HG02763 (cell line): ENCODE results near the gene TOLLIP.
A peak's percentile ranks its signal among the peaks of the same experiment; 100 is the strongest.
"Not testable (repeated sequence)": the region's sequence is repeated elsewhere in the genome, so short reads cannot be mapped to it uniquely, and the experiment has no call there.

Source experiments
- ATAC-seq: cut with Tn5 transposase; IDR thresholded peaks from one replicate; pipeline ENCODE4 v1.9.1; 2021; ENCODE audit warnings: mild to moderate bottlenecking, moderate library complexity; ENCODE audit not compliant: unreplicated experiment

Gene TOLLIP

DNA sequence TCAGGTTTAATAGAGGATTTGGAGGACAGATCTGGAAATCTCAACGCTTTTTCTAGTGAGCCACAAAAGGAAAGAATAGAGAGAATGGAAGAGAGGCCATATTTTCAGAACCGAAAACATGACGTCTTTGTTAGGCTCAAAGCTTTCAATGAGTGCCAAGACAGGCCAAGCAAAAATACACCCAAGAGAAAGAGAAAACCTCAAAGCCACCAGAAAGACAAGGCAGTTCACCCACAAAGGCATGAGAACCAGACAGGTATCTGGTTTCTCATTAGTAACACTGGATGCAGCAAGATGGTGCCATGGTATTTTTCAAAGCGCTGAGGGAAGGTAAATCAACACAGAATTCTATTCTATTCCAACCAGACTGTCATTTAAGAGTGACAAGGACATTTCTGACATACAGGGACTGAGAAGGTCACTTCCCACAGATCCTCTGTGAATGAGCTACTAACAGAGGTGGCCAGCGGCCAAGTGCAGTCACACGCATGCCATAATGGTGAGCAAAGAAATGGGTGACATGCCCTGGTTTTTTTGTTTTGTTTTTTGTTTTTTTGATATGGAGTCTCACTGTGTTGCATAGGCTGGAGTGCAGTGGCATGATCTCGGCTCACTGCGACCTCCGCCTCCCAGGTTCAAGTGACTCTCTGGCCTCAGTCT is 41.9 kb downstream of the TOLLIP start:
- ATAC-seq: no peak

DNA sequence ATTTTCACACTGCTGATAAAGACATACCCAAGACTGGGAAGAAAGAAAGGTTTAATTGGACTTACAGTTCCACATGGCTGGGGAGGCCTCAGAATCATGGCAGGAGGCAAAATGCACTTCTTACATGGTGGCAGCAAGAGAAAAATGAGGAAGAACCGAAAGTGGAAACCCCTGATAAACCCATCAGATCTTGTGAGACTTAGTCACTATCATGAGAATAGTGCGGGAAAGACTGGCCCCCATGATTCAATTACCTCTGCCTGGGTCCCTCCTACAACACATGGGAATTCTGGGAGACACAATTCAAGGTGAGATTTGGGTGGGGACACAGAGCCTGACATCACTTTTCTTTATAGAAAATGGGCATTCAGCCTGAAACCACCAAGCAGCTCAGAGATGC is 42.5 kb downstream of the TOLLIP start:
- not testable (repeated sequence) for ATAC-seq

DNA sequence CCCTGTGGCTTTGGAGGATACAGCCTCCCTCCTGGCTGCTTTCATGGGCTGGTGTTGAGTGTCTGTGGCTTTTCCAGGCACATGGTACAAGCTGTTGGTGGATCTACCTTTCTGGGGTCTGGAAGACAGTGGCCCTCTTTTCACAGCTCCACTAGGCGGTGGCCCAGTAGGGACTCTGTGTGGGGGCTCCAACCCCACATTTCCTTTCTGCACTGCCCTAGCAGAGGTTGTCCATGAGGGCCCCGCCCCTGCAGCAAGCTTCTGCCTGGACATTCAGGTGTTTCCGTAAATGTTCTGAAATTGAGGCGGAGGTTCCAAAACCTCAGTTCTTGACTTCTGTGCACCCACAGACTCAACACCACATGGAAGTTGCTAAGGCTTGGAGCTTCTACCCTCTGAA is 44.0 kb downstream of the TOLLIP start:
- not testable (repeated sequence) for ATAC-seq

DNA sequence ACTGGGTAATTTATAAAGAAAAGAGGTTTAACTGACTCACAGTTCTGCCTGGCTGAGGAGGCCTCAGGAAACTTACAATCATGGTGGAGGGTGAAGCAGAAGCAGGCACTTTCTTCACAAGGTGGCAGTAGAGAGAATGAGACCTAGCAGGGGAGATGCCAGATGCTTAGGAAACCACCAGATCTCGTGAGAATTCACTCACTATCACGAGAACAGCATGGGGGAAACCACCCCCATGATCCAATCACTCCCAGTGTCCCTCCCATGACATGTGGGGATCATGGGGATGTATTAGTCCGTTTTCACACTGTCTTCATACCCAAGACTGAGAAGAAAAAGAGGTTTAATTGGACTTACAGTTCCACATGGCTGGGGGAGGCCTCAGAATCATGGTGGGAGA is 45.0 kb downstream of the TOLLIP start:
- not testable (repeated sequence) for ATAC-seq

GRCh38 chr11:1263010-1263409 is 46.4 kb downstream of the TOLLIP start:
- no peak for ATAC-seq

DNA sequence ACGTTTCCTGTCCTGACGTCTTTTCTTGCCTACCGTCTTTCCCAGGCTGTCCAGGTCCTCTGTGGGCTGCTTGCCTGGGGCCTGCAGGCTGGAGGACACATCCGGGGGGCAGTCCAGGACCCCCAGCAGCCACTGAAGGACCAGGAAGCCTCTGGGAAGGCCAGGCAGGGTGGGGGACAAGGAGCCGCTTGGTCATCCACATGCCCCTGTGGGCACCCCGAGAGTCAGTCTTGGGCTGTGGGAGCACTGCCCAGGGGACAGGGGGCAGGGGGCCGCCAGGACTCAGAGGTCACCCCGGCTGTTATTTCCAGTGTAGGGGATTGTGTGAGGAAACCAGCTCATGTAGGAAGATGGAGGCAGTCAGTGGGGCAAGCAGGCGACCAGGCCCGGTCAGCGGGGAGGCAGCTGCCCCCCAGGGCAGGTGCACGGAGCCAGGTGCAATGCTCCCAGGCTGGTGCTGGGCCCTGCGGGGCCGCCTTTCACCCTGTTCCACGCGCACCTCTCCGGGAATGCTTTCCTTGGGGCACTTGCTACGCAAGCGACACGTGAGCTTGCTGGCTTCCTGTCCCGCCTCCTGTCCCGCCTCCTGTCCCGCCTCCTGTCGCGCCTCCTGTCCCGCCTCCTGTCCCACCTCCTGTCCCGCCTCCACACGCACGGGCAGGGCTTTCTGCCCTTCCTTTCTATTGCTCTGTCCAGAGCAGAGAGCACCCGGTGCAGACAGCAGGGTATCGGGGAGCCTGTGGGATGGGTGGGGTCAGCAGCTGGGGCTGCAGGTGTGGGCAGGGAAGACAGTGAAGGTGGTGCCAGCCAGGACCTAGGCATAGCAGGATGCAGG is 47.0 kb downstream of the TOLLIP start:
- ATAC-seq: peak; percentile 55

DNA sequence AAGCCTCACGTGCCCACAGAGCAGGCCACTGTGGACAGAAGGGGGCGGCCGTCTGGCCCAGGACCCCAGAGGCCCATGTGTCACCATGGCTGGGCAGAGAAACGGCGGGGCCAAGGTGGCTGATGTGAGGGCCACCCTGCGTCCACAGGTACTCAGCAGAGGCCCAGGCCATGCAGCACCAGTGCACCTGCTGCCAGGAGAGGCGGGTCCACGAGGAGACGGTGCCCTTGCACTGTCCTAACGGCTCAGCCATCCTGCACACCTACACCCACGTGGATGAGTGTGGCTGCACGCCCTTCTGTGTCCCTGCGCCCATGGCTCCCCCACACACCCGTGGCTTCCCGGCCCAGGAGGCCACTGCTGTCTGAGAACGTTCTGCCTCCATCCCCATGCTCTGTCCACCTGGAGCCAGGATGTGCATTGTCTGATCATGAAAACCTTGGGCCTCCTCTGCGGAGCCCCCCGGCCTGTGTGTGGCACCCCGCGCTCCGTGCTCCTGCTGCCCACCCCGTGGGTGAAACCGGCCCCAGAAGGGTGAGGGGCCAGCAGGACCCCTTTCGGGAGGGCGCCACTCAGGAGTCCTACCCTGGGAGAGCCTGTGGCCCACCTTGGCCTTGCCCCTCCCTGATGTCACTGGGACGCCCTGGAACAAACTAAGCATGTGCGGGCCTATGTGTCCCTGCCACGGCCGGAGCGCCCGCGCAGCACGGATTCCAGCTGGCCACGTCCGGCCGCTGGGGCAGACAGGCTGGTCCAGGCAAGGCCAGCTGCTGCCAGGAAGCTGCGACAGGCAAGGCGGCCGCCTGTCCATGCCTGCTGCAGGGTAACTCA is 48.0 kb downstream of the TOLLIP start:
- no peak for ATAC-seq

- ATAC-seq: no peak
These were observed 48.8 kb downstream of the TOLLIP start for GRCh38 chr11:1260620-1261019.

- ATAC-seq: no peak
These were observed 49.4 kb downstream of the TOLLIP start for GRCh38 chr11:1260023-1260501.

- no peak for ATAC-seq
These were observed 49.9 kb downstream of the TOLLIP start for GRCh38 chr11:1259561-1259960.

DNA sequence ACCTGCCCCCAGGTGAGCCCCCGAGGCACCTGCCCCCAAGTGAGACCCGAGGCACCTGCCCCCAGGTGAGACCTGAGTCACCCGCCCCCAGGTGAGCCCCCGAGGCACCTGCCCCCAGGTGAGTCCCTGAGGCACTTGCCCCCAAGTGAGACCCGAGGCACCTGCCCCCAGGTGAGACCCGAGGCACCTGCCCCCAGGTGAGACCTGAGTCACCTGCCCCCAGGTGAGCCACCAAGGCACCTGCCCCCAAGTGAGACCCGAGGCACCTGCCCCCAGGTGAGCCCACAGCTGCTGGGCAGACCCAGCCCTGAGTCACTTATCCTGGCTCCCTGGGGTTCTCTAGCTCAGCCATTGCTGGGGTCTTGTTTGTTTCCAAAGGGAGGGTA is 50.4 kb downstream of the TOLLIP start:
- ATAC-seq: no peak

- no peak for ATAC-seq
These were observed 50.9 kb downstream of the TOLLIP start for GRCh38 chr11:1258401-1259075.

- ATAC-seq: no peak
These were observed 51.5 kb downstream of the TOLLIP start for GRCh38 chr11:1257916-1258315.

GRCh38 chr11:1257366-1257765 is 52.1 kb downstream of the TOLLIP start:
- ATAC-seq: no peak

GRCh38 chr11:1256257-1257045 is 53.0 kb downstream of the TOLLIP start:
- no peak for ATAC-seq

- no peak for ATAC-seq
These were observed 54.3 kb downstream of the TOLLIP start for GRCh38 chr11:1255151-1255550.

DNA sequence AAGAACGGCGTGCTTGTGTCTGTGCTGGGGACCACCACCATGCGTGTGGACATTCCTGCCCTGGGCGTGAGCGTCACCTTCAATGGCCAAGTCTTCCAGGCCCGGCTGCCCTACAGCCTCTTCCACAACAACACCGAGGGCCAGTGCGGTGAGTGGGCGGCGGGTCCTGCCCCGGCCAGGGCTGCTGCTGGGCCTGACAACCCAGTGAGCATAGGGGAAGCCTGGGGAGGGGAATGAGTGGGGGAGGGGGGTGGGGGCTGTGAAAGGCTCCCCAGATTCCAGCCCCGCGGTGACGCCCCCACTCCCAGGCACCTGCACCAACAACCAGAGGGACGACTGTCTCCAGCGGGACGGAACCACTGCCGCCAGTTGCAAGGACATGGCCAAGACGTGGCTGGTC is 54.7 kb downstream of the TOLLIP start:
- no peak for ATAC-seq

DNA sequence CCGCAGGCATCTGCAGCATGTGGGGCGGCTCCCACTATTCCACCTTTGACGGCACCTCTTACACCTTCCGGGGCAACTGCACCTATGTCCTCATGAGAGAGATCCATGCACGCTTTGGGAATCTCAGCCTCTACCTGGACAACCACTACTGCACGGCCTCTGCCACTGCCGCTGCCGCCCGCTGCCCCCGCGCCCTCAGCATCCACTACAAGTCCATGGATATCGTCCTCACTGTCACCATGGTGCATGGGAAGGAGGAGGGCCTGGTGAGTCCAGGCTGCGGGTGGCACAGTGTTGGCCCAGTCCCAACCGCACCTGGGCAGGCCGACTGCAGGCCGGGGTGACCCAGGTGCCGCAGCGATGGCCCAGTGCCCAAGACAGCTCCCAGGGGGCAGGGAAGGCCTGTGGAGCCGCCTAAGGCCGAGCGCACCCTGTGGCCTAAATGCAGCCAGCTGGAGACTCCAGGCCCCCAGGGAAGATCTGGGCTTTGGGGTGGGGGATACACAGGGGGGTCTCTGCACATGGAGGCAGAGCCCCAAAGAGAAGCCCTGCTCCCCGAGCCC is 55.3 kb downstream of the TOLLIP start:
- no peak for ATAC-seq

- ATAC-seq: no peak
These were observed 56.3 kb downstream of the TOLLIP start for GRCh38 chr11:1253103-1253485.
